Mesendoderm (in vitro differentiated cells): ENCODE results near the gene P4HA1.
A peak's percentile ranks its signal among the peaks of the same experiment; 100 is the strongest.
"Not testable (repeated sequence)": the region's sequence is repeated elsewhere in the genome, so short reads cannot be mapped to it uniquely, and the experiment has no call there.

ENCODE experiments used
- DNase-seq: peaks from one replicate; pipeline ENCODE4 v3.0.0; 2013
- H2AK5ac ChIP-seq: 2 replicates; pipeline ENCODE4 v1.6.1; 2013; ENCODE audit warnings: low read length, inconsistent platforms
- H2BK120ac ChIP-seq: 2 replicates; pipeline ENCODE4 v1.6.1; 2013; ENCODE audit warnings: low read depth, mild to moderate bottlenecking, low read length, moderate library complexity, mixed read lengths
- H2BK15ac ChIP-seq: replicated peaks from 2 replicates; pipeline ENCODE4 v1.6.1; 2013; ENCODE audit warnings: low read depth, mild to moderate bottlenecking, moderate library complexity
- H2BK5ac ChIP-seq: 2 replicates; pipeline ENCODE4 v1.6.1; 2013; ENCODE audit warnings: low read length, inconsistent platforms
- H3K18ac ChIP-seq: 2 replicates; pipeline ENCODE4 v1.6.1; 2013; ENCODE audit warnings: mild to moderate bottlenecking, low read length, mixed read lengths
- H3K23ac ChIP-seq: one replicate; pipeline ENCODE4 v1.6.1; 2013; ENCODE audit warnings: low read length
- H3K27ac ChIP-seq: 2 replicates; pipeline ENCODE4 v1.5.1; 2013; ENCODE audit warnings: low read depth, mild to moderate bottlenecking, inconsistent platforms, low read length, moderate library complexity
- H3K27me3 ChIP-seq: 2 replicates; pipeline ENCODE4 v1.6.1; 2013; ENCODE audit warnings: low read length, control low read depth, mild to moderate bottlenecking, inconsistent platforms; ENCODE audit not compliant: insufficient read depth, poor library complexity
- H3K36me3 ChIP-seq: 2 replicates; pipeline ENCODE4 v1.6.1; 2013; ENCODE audit warnings: low read length, inconsistent platforms; ENCODE audit not compliant: control insufficient read depth, insufficient read depth
- H3K4ac ChIP-seq: one replicate; pipeline ENCODE4 v1.6.1; 2013; ENCODE audit warnings: low read depth, mild to moderate bottlenecking, low read length, moderate library complexity
- H3K4me1 ChIP-seq: 2 replicates; pipeline ENCODE4 v1.6.1; 2013; ENCODE audit warnings: low read depth, low read length, inconsistent platforms; ENCODE audit not compliant: control insufficient read depth
- H3K4me2 ChIP-seq: 2 replicates; pipeline ENCODE4 v1.6.1; 2013; ENCODE audit warnings: low read length
- H3K4me3 ChIP-seq: 2 replicates; pipeline ENCODE4 v1.5.1; 2013; ENCODE audit warnings: mild to moderate bottlenecking, low read length
- H3K56ac ChIP-seq: one replicate; pipeline ENCODE4 v1.6.1; 2013; ENCODE audit warnings: low read length
- H3K79me1 ChIP-seq: 2 replicates; pipeline ENCODE4 v1.6.1; 2013; ENCODE audit warnings: low read length, inconsistent platforms
- H3K79me2 ChIP-seq: 2 replicates; pipeline ENCODE4 v1.6.1; 2013; ENCODE audit warnings: mild to moderate bottlenecking, low read length; ENCODE audit not compliant: control insufficient read depth, insufficient read depth
- H3K9ac ChIP-seq: 2 replicates; pipeline ENCODE4 v1.6.1; 2013; ENCODE audit warnings: low read length, inconsistent platforms
- H4K5ac ChIP-seq: one replicate; pipeline ENCODE4 v1.6.1; 2013; ENCODE audit warnings: low read length
- H4K8ac ChIP-seq: one replicate; pipeline ENCODE4 v1.6.1; 2013; ENCODE audit warnings: low read depth, mild to moderate bottlenecking, control low read depth, low read length, moderate library complexity
- WGBS: extraction: QIAGEN DNeasy Blood & Tissue Kit; methylation state at CpG from one replicate; pipeline ENCODE4 v1.1.7; 2013; ENCODE audit warnings: low lambda C conversion rate, missing lambda C conversion rate; ENCODE audit not compliant: insufficient coverage; ENCODE audit errors: extremely low coverage; 5-methylcytosine and 5-hydroxymethylcytosine counted together

Gene P4HA1

GRCh38 chr10:73017955-73018480, 78.6 kb downstream of the P4HA1 start:
- no peak overlapping the region for H3K27ac ChIP-seq
- H3K9ac ChIP-seq: no peak overlapping the region
- no CpG with 5 or more reads among the region's 2 CpGs for WGBS
- no peaks in the 10 kb centered on the region for H3K27me3 ChIP-seq
- no peak overlapping the region for H4K5ac ChIP-seq
- no peaks in the 10 kb centered on the region for H3K4me1 ChIP-seq
- H3K4me3 ChIP-seq: no peak overlapping the region
- H2BK120ac ChIP-seq: no peak overlapping the region
- peak overlapping the region; percentile 7 for H3K56ac ChIP-seq
- no peaks in the 10 kb centered on the region for H3K79me2 ChIP-seq
- peaks cover 2% of the 10 kb centered on the region for H3K36me3 ChIP-seq
- no peak overlapping the region for H3K18ac ChIP-seq
- peaks cover 4% of the 10 kb centered on the region for H3K79me1 ChIP-seq
- H3K23ac ChIP-seq: no peak overlapping the region
- H3K4ac ChIP-seq: no peak overlapping the region
- H4K8ac ChIP-seq: no peak overlapping the region
- no peak overlapping the region for H2AK5ac ChIP-seq
- no peak overlapping the region for H3K4me2 ChIP-seq
- H2BK15ac ChIP-seq: no peak overlapping the region
- H2BK5ac ChIP-seq: no peak overlapping the region
- DNase-seq: peak; percentile 52

- H3K56ac ChIP-seq: no peak overlapping the region
- peaks cover 4% of the 10 kb centered on the region for H3K79me1 ChIP-seq
- H2BK15ac ChIP-seq: no peak overlapping the region
- H3K27ac ChIP-seq: no peak overlapping the region
- H3K4me1 ChIP-seq: no peaks in the 10 kb centered on the region
- H3K27me3 ChIP-seq: no peaks in the 10 kb centered on the region
- no peak overlapping the region for H2BK5ac ChIP-seq
- no peak overlapping the region for H3K4me2 ChIP-seq
- H4K5ac ChIP-seq: no peak overlapping the region
- no peak overlapping the region for H2BK120ac ChIP-seq
- H2AK5ac ChIP-seq: no peak overlapping the region
- no peak overlapping the region for H3K4me3 ChIP-seq
- no peak overlapping the region for H3K9ac ChIP-seq
- H3K23ac ChIP-seq: no peak overlapping the region
- WGBS: no CpG with 5 or more reads among the region's 2 CpGs
- no peak overlapping the region for H4K8ac ChIP-seq
- H3K18ac ChIP-seq: no peak overlapping the region
- H3K36me3 ChIP-seq: peaks cover 2% of the 10 kb centered on the region
- H3K79me2 ChIP-seq: no peaks in the 10 kb centered on the region
- H3K4ac ChIP-seq: no peak overlapping the region
- no peak for DNase-seq
These were observed 80.9 kb downstream of the P4HA1 start for GRCh38 chr10:73015779-73016178.

GRCh38 chr10:73003822-73004221, 92.8 kb downstream of the P4HA1 start:
- H4K8ac ChIP-seq: no peak overlapping the region
- no peak overlapping the region for H3K9ac ChIP-seq
- no peak overlapping the region for H3K4me3 ChIP-seq
- no peaks in the 10 kb centered on the region for H3K79me1 ChIP-seq
- no peaks in the 10 kb centered on the region for H3K36me3 ChIP-seq
- no peak overlapping the region for H2BK5ac ChIP-seq
- H3K4me1 ChIP-seq: no peaks in the 10 kb centered on the region
- no peak overlapping the region for H3K4ac ChIP-seq
- H2BK120ac ChIP-seq: no peak overlapping the region
- no peak overlapping the region for H3K18ac ChIP-seq
- H2AK5ac ChIP-seq: no peak overlapping the region
- H2BK15ac ChIP-seq: no peak overlapping the region
- no peak overlapping the region for H3K56ac ChIP-seq
- no peaks in the 10 kb centered on the region for H3K27me3 ChIP-seq
- H3K79me2 ChIP-seq: no peaks in the 10 kb centered on the region
- no peak overlapping the region for H3K27ac ChIP-seq
- no peak overlapping the region for H3K23ac ChIP-seq
- H4K5ac ChIP-seq: no peak overlapping the region
- DNase-seq: no peak
- H3K4me2 ChIP-seq: no peak overlapping the region

GRCh38 chr10:73000973-73001372, 95.7 kb downstream of the P4HA1 start:
- Histone ChIP-seq H3K27ac (no peak overlapping the region), H3K79me1 (no peaks in the 10 kb centered on the region), H3K4me3 (no peak overlapping the region), H3K4me1 (no peaks in the 10 kb centered on the region), H3K9ac (no peak overlapping the region), H3K18ac (no peak overlapping the region), H3K56ac (no peak overlapping the region), H2BK5ac (no peak overlapping the region), H2BK15ac (no peak overlapping the region), H3K4me2 (no peak overlapping the region), H4K5ac (no peak overlapping the region), H2AK5ac (no peak overlapping the region), H2BK120ac (no peak overlapping the region), H3K36me3 (no peaks in the 10 kb centered on the region), H3K4ac (no peak overlapping the region), H4K8ac (no peak overlapping the region), H3K23ac (no peak overlapping the region), H3K27me3 (no peaks in the 10 kb centered on the region), H3K79me2 (no peaks in the 10 kb centered on the region)
- WGBS: no CpG with 5 or more reads among the region's 3 CpGs
- no peak for DNase-seq

GRCh38 chr10:72997099-72997498, 99.6 kb downstream of the P4HA1 start:
- Histone ChIP-seq H3K27ac (no peak overlapping the region), H4K5ac (no peak overlapping the region), H4K8ac (no peak overlapping the region), H3K9ac (no peak overlapping the region), H3K4me2 (no peak overlapping the region), H3K4me1 (no peaks in the 10 kb centered on the region), H3K18ac (no peak overlapping the region), H3K36me3 (no peaks in the 10 kb centered on the region), H3K4ac (no peak overlapping the region), H3K23ac (no peak overlapping the region), H3K79me1 (no peaks in the 10 kb centered on the region), H2AK5ac (no peak overlapping the region), H2BK5ac (no peak overlapping the region), H3K27me3 (no peaks in the 10 kb centered on the region), H3K56ac (no peak overlapping the region), H3K79me2 (no peaks in the 10 kb centered on the region), H3K4me3 (no peak overlapping the region), H2BK15ac (no peak overlapping the region), H2BK120ac (no peak overlapping the region)
- DNase-seq: no peak
- no CpG with 5 or more reads among the region's 2 CpGs for WGBS

- H3K4me3 ChIP-seq, H3K79me1 ChIP-seq, H3K18ac ChIP-seq, H3K27me3 ChIP-seq, H2BK120ac ChIP-seq, H3K4me2 ChIP-seq, H3K27ac ChIP-seq, H2BK15ac ChIP-seq, H2AK5ac ChIP-seq, H4K8ac ChIP-seq, DNase-seq, H3K36me3 ChIP-seq, H3K56ac ChIP-seq, H4K5ac ChIP-seq, H3K23ac ChIP-seq, H2BK5ac ChIP-seq, H3K9ac ChIP-seq, H3K4ac ChIP-seq, H3K79me2 ChIP-seq, H3K4me1 ChIP-seq: not testable (repeated sequence)
These were observed 101.2 kb downstream of the P4HA1 start for GRCh38 chr10:72995459-72995858.
